Inflammatory macrophage treated with lipopolysaccharide for 1 hour (primary cell): ENCODE results near the gene ZNF483.
"Not testable (repeated sequence)": the region's sequence is repeated elsewhere in the genome, so short reads cannot be mapped to it uniquely, and the experiment has no call there.

ENCODE experiments used
- DNase-seq, 2 donors: peaks; one replicate each; pipeline ENCODE4 v3.0.0-alpha.2; 2020 to 2022

Gene ZNF483

DNA sequence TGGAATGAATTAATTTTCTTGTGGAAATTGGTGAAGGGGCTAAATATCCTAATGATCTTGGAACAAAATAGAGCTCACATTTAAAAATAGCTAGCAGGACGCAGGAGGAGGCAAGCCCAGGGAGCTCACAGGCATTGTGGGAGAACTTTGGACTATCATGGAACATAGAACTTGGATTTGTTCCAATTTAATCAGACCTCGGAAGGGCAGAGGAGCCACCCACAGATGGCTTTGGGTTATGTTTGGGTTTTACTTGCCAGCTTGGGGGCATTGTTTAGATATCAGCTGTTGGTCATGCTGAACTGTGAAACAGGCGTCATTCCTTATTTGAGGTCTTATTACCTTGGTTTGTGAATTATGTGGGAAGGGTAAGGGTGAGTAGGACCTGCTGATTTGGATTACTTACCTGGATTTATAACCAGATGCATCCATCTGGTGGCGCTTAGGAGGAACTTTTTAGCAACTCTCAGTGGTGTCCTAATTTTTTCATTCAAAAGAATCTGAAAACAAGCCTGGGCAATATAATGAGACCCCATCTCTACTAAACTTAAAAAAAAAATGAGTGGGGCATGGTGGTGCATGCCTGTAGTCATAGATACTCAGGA is 88.6 kb downstream of the ZNF483 start:
- no peak for DNase-seq

GRCh38 chr9:111615928-111616327 is 90.9 kb downstream of the ZNF483 start:
- no peak for DNase-seq

- DNase-seq = not testable (repeated sequence)
Measured at GRCh38 chr9:111617349-111617748, 92.4 kb downstream of the ZNF483 start.

- DNase-seq = peak in 1 of 2 donors; percentile 52
Measured at GRCh38 chr9:111621895-111622480, 97.0 kb downstream of the ZNF483 start.

DNA sequence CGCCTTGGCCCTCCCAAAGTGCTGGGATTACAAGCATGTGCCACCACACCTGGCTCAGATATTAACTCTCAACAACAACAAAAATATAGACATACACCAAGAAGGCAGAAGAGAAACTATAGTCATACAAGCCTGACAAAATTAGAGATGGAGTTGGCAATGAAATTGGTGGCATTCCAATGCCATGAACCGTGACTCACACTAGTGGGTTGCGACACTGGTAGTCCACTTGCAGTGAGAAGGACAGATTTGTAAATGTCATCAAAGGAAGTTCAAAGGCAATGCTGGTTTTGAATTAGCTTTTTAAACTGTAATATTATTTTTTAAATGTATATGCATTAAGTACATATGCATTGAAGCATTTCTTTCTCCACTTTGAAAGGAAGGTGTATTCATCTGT is 97.6 kb downstream of the ZNF483 start:
- peak; percentile 86 to 89 for DNase-seq
